PC-3 (cell line): Measurements from ENCODE around the gene ARHGAP4.

ENCODE experiments used
- CTCF ChIP-seq: fragments of 300-600 bp; sonication (generic); conservative IDR thresholded peaks from 2 replicates; pipeline ENCODE4 v1.5.1; 2017; ENCODE audit warnings: antibody characterized with exemption, low read depth, mild to moderate bottlenecking, low read length
- EZH2 ChIP-seq: fragments of 300-600 bp; sonication (generic); IDR thresholded peaks from one replicate; pipeline ENCODE4 v1.6.1; 2017; ENCODE audit warnings: antibody characterized with exemption, mild to moderate bottlenecking, low read length; ENCODE audit not compliant: unreplicated experiment
- EZH2phosphoT487 ChIP-seq: fragments of 300-600 bp; sonication (generic); IDR thresholded peaks from 2 replicates; pipeline ENCODE4 v1.6.1; 2018; ENCODE audit warnings: mild to moderate bottlenecking, antibody characterized with exemption, low read length, borderline replicate concordance

DNA sequence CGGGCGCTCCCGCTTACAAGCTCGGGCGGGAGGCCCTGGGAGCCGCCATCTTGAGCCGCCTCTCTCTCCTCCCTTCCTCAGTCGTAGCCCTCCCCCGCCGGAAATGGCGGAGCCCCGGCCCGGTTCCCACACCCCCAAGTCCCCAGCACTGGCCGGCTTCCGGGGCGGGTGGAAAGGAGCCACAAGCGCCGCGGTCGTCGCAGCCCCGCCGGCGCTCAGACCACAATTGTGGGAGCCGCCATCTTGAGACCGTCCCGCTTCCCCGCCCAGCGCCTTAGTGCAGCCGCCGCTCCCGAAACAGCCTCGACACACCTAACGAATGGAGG lies 45.0 kb upstream of the ARHGAP4 start:
- TF ChIP-seq CTCF, result no peak
- TF ChIP-seq EZH2phosphoT487, result no peak
- no peak for TF ChIP-seq EZH2
